ENCODE data around the gene TYROBP. TPM values are rescaled to one million over a fixed set of nuclear protein-coding genes. Genes with fewer than 3 reads are reported as not detected.

The TYROBP gene
- total and polyA plus RNA-seq, 7 experiments from 2014 or later, result 2.3 to 428 (median 17.3) TPM; not detected in 1

DNA sequence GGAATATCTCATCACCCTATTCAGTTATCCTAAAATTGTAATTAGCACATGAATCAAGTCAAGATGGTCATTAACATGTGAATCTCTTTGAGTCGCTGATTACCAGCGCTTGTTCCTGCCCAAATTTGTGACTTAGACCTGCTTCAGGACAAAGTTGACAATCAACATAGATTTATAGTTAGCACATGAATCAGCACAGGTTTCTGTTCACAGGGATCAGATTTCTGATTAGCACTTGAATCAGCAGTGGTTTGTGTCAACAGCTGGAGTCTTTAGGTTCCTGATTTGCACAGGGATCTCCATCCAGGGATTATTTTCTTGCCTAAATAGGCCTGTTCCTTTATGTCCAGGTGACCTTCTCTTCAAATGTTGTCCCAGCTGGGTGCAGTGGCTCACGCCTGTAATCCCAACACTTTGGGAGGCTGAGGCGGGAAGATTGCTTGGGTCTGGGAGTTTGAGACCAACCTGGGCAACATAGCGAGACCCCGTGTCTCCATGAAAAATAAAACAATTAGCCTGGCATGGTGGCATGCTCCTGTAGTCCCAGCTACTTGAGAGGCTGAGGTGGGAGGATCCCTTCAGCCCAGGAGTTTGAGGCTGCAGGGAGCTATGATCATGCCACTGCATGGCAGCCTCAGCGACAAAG lies 24.3 kb upstream of the TYROBP start:
- no peaks in the 10 kb centered on the region for H3K36me3 ChIP-seq (ENCODE audit: control insufficient read depth in 2 of 3, insufficient read depth in 3 of 3, low read length in 3 of 3)
- peak overlapping the region; percentile 44 for H3K27ac ChIP-seq (ENCODE audit: low read depth, low read length)
- Mint-ChIP-seq H3K27me3 (no peaks in the 10 kb centered on the region), H3K36me3 (peaks cover 0 to 5% (median 0%) of the 10 kb centered on the region in 5 donors), H3K4me1 (peaks cover 26 to 57% (median 44%) of the 10 kb centered on the region in 7 donors), H3K9me3 (peaks cover 0 to under 1% (median 0%) of the 10 kb centered on the region in 11 donors), H3K27ac (peak overlapping the region in 3 of 9 donors; percentile 88 to 98 (median 90)), H3K4me3 (no peak overlapping the region)
- H3K9me3 ChIP-seq (ENCODE audit: control insufficient read depth in 2 of 3, low read length in 3 of 3), result no peaks in the 10 kb centered on the region
- intact Hi-C loops (cut with micrococcal nuclease), result no loop called here
- H3K4me1 ChIP-seq (ENCODE audit: control insufficient read depth in 2 of 2, insufficient read depth in 2 of 2, low read length in 2 of 2), result peaks cover 41 to 52% of the 10 kb centered on the region in 2 donors
- ATAC-seq, result no peak
- no peak for DNase-seq
- H3K27me3 ChIP-seq (ENCODE audit: control insufficient read depth in 2 of 2, insufficient read depth in 2 of 2, low read length in 2 of 2), result no peaks in the 10 kb centered on the region
- H3K4me3 ChIP-seq (ENCODE audit: low read length), result no peak overlapping the region
- POLR2A ChIA-PET, result interaction anchor here (0.8 to 4.4 kb wide), 10 partner anchors 19 to 218 kb away, joined by 3 to 49 read pairs (median 8); partner anchors contain the start of gene NFKBID
- CTCF ChIA-PET, result interaction anchor here (0.9 to 2.9 kb wide), 5 partner anchors 32 to 239 kb away, joined by 3 to 52 read pairs (median 3); partner anchors contain the start of gene NFKBID

DNA sequence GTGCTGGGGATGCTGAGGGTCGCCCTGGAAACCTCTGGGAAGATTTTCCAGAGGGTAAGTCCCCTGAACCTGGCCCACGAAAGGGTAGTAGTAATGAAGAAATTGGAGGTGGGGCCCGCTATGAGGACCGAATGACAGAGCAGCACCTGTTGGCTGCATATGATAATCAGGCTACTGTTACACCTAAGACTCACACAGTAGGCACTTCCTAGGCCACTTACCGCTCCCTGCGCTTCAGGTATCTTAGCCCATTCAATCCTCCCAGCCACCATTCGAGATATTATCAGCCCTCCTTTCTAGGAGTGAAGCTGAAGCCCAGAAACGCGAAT lies 23.7 kb upstream of the TYROBP start:
- no peaks in the 10 kb centered on the region for H3K36me3 ChIP-seq (ENCODE audit: control insufficient read depth in 2 of 3, insufficient read depth in 3 of 3, low read length in 3 of 3)
- H3K27me3 ChIP-seq (ENCODE audit: control insufficient read depth in 2 of 2, insufficient read depth in 2 of 2, low read length in 2 of 2), result no peaks in the 10 kb centered on the region
- POLR2A ChIA-PET, result interaction anchor here (0.8 to 4.4 kb wide), 15 partner anchors 20 to 227 kb away, joined by 3 to 49 read pairs (median 6); partner anchors contain the start of genes NFKBID, PSENEN and U2AF1L4
- Mint-ChIP-seq H3K4me3 (peak overlapping the region in 7 of 10 donors; percentile 26 to 89 (median 78)), H3K27ac (peak overlapping the region in 8 of 9 donors; percentile 41 to 98 (median 88)), H3K27me3 (no peaks in the 10 kb centered on the region), H3K4me1 (peaks cover 29 to 58% (median 44%) of the 10 kb centered on the region in 7 donors), H3K9me3 (peaks cover 0 to 2% (median 0%) of the 10 kb centered on the region in 11 donors), H3K36me3 (peaks cover 0 to 7% (median under 1%) of the 10 kb centered on the region in 5 donors)
- DNase-seq (no peak), ATAC-seq (no peak)
- H3K4me1 ChIP-seq (ENCODE audit: control insufficient read depth in 2 of 2, insufficient read depth in 2 of 2, low read length in 2 of 2), result peaks cover 36 to 47% of the 10 kb centered on the region in 2 donors
- peak overlapping the region; percentile 44 for H3K27ac ChIP-seq (ENCODE audit: low read depth, low read length)
- H3K4me3 ChIP-seq (ENCODE audit: low read length), result no peak overlapping the region
- no peaks in the 10 kb centered on the region for H3K9me3 ChIP-seq (ENCODE audit: control insufficient read depth in 2 of 3, low read length in 3 of 3)
- intact Hi-C loops (cut with micrococcal nuclease), result loop anchor here (1.0 to 2.0 kb wide), 17 partner anchors 29 to 387 kb away; partner anchors contain the start of genes ARHGAP33 (in 2 of the 2), LIN37 (in 2 of the 2), PSENEN (in 2 of the 2) and THAP8 (in 2 of the 2)
- CTCF ChIA-PET, result interaction anchor here (0.9 to 2.9 kb wide), 8 partner anchors 28 to 239 kb away, joined by 3 to 52 read pairs (median 4); partner anchors contain the start of gene NFKBID

GRCh38 chr19:35931161-35931873 lies 23.2 kb upstream of the TYROBP start:
- Histone ChIP-seq H3K9me3 (ENCODE audit: control insufficient read depth in 2 of 3, low read length in 3 of 3) (no peaks in the 10 kb centered on the region), H3K4me1 (ENCODE audit: control insufficient read depth in 2 of 2, insufficient read depth in 2 of 2, low read length in 2 of 2) (peaks cover 32 to 44% of the 10 kb centered on the region in 2 donors), H3K27me3 (ENCODE audit: control insufficient read depth in 2 of 2, insufficient read depth in 2 of 2, low read length in 2 of 2) (no peaks in the 10 kb centered on the region), H3K4me3 (ENCODE audit: low read length) (peak overlapping the region; percentile 59), H3K27ac (ENCODE audit: low read depth, low read length) (peak overlapping the region; percentile 73), H3K36me3 (ENCODE audit: control insufficient read depth in 2 of 3, insufficient read depth in 3 of 3, low read length in 3 of 3) (no peaks in the 10 kb centered on the region)
- no peaks in the 10 kb centered on the region for H3K27me3 Mint-ChIP-seq
- peaks cover 0 to 4% (median 2%) of the 10 kb centered on the region in 11 donors for H3K9me3 Mint-ChIP-seq
- ChIA-PET CTCF (interaction anchor here (0.6 to 2.9 kb wide), 13 partner anchors 12 to 238 kb away, joined by 3 to 52 read pairs (median 3); partner anchors contain the start of gene NFKBID), POLR2A (interaction anchor here (0.7 to 4.4 kb wide), 16 partner anchors 18 to 226 kb away, joined by 3 to 49 read pairs (median 5); partner anchors contain the start of genes KIRREL2, NFKBID, PSENEN and U2AF1L4)
- peaks cover 0 to 10% (median 4%) of the 10 kb centered on the region in 5 donors for H3K36me3 Mint-ChIP-seq
- peak; percentile 98 for ATAC-seq
- H3K27ac Mint-ChIP-seq, result peak overlapping the region; percentile 51 to 98 (median 90)
- peak overlapping the region; percentile 61 to 94 (median 83) for H3K4me3 Mint-ChIP-seq
- H3K4me1 Mint-ChIP-seq, result peaks cover 33 to 63% (median 49%) of the 10 kb centered on the region in 7 donors
- peak; percentile 96 to 100 (median 100) for DNase-seq
- intact Hi-C loops (cut with micrococcal nuclease), result loop anchor here (1.0 to 2.0 kb wide), 17 partner anchors 28 to 386 kb away; partner anchors contain the start of genes ARHGAP33 (in 2 of the 2), LIN37 (in 2 of the 2), PSENEN (in 2 of the 2) and THAP8 (in 2 of the 2)

DNA sequence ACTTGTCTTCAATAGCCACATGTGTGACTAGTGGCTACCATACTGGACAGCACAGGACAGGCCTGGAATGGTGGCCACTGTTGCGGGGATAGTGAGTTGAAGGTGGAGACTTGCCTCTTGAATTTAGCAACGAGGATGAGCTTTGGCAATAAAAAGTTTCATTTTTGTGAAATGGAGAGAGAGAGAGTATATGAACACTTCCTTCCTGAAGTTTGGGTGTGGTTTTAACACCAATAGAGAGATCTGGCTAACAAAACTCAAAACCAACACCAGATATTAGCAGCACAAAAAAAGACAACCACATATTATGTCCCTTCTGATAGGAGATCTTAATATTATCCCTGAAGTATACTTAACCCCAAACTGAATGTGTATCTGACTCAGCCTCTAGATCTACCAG lies 21.8 kb upstream of the TYROBP start:
- H3K27me3 ChIP-seq (ENCODE audit: control insufficient read depth in 2 of 2, insufficient read depth in 2 of 2, low read length in 2 of 2), result no peaks in the 10 kb centered on the region
- peaks cover 0 to 6% (median 0%) of the 10 kb centered on the region in 3 experiments for H3K9me3 ChIP-seq (ENCODE audit: control insufficient read depth in 2 of 3, low read length in 3 of 3)
- Mint-ChIP-seq H3K4me1 (peaks cover 27 to 53% (median 43%) of the 10 kb centered on the region in 7 donors), H3K27me3 (peaks cover 0 to 7% (median 0%) of the 10 kb centered on the region in 5 donors), H3K36me3 (peaks cover 6 to 21% (median 9%) of the 10 kb centered on the region in 5 donors), H3K27ac (peak overlapping the region; percentile 85 to 96 (median 92)), H3K4me3 (peak overlapping the region; percentile 73 to 88 (median 80)), H3K9me3 (peaks cover 0 to 19% (median 4%) of the 10 kb centered on the region in 11 donors)
- peaks cover 21 to 38% of the 10 kb centered on the region in 2 donors for H3K4me1 ChIP-seq (ENCODE audit: control insufficient read depth in 2 of 2, insufficient read depth in 2 of 2, low read length in 2 of 2)
- no peaks in the 10 kb centered on the region for H3K36me3 ChIP-seq (ENCODE audit: control insufficient read depth in 2 of 3, insufficient read depth in 3 of 3, low read length in 3 of 3)
- intact Hi-C loops (cut with micrococcal nuclease), result loop anchor here (1.0 to 2.0 kb wide), 2 partner anchors 185 to 282 kb away; partner anchors contain the start of genes PSENEN (in 2 of the 2), U2AF1L4 (in 2 of the 2) and COX6B1 (in 1 of the 2)
- CTCF ChIA-PET, result interaction anchor here (0.5 to 1.6 kb wide), 5 partner anchors 14 to 152 kb away, joined by 3 to 5 read pairs (median 4); partner anchors contain the start of gene NFKBID
- POLR2A ChIA-PET, result interaction anchor here (0.9 to 3.8 kb wide), 11 partner anchors 8 to 285 kb away, joined by 3 to 44 read pairs (median 3); partner anchors contain the start of genes NFKBID, PSENEN and U2AF1L4
- H3K4me3 ChIP-seq (ENCODE audit: low read length), result peak overlapping the region; percentile 21
- DNase-seq, result peak in 4 of 9 donors; percentile 41 to 46 (median 44)
- H3K27ac ChIP-seq (ENCODE audit: low read depth, low read length), result peak overlapping the region; percentile 73
- ATAC-seq, result no peak

DNA sequence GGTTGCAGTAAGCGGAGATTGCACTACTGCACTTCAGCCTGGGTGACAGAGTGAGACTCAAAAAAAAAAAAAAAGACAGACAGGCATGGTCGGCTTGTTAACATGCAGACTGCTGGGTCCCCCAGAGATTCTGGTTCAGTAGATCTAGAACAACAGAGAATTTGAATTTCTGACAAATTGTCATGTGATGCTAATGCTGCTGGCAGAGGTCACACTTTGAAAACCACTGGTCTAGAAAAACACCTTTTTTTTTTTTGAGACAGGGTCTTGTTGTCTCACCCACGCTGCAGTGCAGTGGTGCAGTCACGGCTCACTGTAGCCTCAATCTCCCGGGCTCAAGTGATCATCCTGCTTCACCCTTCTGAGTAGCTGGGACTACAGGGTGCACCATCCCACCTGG lies 20.4 kb upstream of the TYROBP start:
- Histone ChIP-seq H3K36me3 (ENCODE audit: control insufficient read depth in 2 of 3, insufficient read depth in 3 of 3, low read length in 3 of 3) (no peaks in the 10 kb centered on the region), H3K27ac (ENCODE audit: low read depth, low read length) (peak overlapping the region; percentile 44), H3K4me1 (ENCODE audit: control insufficient read depth in 2 of 2, insufficient read depth in 2 of 2, low read length in 2 of 2) (peaks cover 18 to 38% of the 10 kb centered on the region in 2 donors), H3K9me3 (ENCODE audit: control insufficient read depth in 2 of 3, low read length in 3 of 3) (peaks cover 0 to 6% (median 0%) of the 10 kb centered on the region in 3 experiments), H3K27me3 (ENCODE audit: control insufficient read depth in 2 of 2, insufficient read depth in 2 of 2, low read length in 2 of 2) (no peaks in the 10 kb centered on the region), H3K4me3 (ENCODE audit: low read length) (no peak overlapping the region)
- no peak for DNase-seq
- Mint-ChIP-seq H3K27me3 (peaks cover 0 to 10% (median 0%) of the 10 kb centered on the region in 5 donors), H3K9me3 (peaks cover 0 to 19% (median 4%) of the 10 kb centered on the region in 11 donors), H3K27ac (peak overlapping the region in 7 of 9 donors; percentile 45 to 76 (median 67)), H3K36me3 (peaks cover 6 to 21% (median 9%) of the 10 kb centered on the region in 5 donors), H3K4me3 (peak overlapping the region in 2 of 10 donors; percentile 27 to 29), H3K4me1 (peaks cover 27 to 53% (median 43%) of the 10 kb centered on the region in 7 donors)
- CTCF ChIA-PET, result interaction anchor here (1.0 kb wide), 1 partner anchor 46 kb away, joined by 4 read pairs; no protein-coding TSS in a partner anchor
- no peak for ATAC-seq
- intact Hi-C loops (cut with micrococcal nuclease), result no loop called here
- POLR2A ChIA-PET, result interaction anchor here (0.6 to 3.8 kb wide), 11 partner anchors 10 to 284 kb away, joined by 3 to 44 read pairs (median 3); partner anchors contain the start of genes NFKBID, PSENEN and U2AF1L4
